DMS114 treated with DMSO at 0.1 percent for 48 hours (cell line): ENCODE measurements around the gene TCP11L2.
"Not testable (repeated sequence)": the region's sequence is repeated elsewhere in the genome, so short reads cannot be mapped to it uniquely, and the experiment has no call there.

Experiments used
- DNase-seq: peaks from one replicate; lab custom pipeline; 2025; ENCODE audit not compliant: unreplicated experiment; lab: John Stamatoyannopoulos, UW

Gene TCP11L2

GRCh38 chr12:106282457-106283097 is 20.0 kb upstream of the TCP11L2 start:
- peak; percentile 43 for DNase-seq

DNA sequence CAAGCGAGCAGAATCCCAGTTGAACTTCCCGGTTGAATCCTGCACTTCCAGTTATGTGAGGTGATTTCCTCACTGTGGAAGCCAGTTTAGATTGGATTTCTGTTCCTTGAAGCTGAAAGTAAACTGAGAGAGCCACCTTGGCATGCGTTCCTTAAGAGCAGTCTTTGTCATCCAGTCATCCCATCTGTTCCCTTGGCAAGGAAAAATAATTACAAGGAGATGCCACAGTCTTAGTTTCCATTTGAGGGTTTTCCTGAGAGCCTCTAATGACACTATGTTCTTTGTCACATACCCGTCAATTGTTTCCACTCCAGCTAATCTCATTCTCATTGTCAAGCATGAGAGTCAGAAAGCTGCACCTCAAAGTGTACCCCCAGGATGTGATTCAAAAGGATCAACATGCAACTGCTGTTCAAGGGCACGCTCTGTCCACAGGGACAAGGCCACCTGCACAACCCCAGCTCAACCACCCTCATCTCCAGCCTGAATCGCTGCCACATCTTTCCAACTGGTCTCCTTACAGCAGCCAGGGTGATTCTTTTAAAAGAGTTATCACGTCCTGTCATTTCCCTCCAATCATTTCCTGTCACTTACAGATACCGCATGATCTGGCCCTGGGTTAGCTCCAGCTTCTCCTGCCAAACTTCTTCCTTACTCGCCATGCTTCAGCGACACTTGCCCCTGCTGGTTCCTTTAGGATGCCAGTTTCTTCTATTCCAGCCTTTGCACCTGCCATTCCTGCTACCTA is 18.0 kb upstream of the TCP11L2 start:
- no peak for DNase-seq

GRCh38 chr12:106285982-106286381 is 16.6 kb upstream of the TCP11L2 start:
- no peak for DNase-seq

GRCh38 chr12:106286576-106287162 is 15.9 kb upstream of the TCP11L2 start:
- not testable (repeated sequence) for DNase-seq

DNA sequence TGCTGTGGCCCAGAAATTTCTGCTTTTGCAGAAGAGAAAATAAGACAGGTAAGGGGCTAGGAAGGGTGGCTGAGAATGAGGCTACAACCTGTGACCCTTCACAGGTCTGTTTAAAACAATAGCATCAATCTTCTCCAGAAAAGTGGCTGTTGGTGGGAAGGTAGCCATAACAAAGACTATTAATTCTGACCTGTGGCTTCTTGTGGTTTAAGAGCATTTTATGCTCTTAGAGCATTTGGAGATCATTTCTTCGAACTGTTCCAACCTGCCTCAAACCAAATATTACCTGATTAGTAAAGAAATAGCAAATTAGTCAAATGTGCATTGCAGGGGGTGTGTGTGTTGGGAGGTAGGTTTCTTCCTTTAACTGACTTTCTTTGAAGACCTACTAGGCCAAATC is 15.2 kb upstream of the TCP11L2 start:
- DNase-seq: no peak

- no peak for DNase-seq
Observed at GRCh38 chr12:106288101-106288493, 14.4 kb upstream of the TCP11L2 start.

DNA sequence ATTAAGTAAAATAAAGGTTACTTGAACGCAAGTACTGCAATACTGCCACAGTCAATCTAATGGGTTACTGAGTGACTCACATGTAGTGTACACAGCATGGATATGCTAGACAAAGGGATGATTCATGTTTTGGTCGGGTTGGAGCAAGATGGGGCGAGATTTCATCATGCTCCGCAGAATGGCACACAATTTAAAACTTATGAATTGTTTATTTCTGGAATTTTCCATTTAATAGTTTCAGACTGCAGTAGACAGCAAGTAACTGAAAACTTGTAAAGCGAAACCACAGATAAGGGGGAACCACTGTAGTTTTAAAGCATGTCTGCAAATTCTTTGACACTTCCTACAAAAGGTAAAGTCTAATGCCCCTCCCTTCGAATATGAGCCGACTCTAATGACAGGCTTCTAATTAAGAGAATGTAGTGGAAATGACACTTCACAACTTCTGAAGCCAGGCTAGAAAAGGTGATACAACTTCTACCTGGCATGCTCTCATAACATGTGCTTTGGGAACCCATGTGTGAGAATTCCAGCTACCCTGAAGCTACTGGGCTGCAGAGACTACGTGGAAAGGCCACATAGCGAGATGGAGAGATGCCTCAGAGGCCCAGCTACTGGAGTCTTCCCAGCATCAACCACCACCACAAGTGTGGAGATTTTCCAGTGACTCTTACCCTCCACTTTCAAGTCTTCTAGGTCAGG is 13.9 kb upstream of the TCP11L2 start:
- DNase-seq: no peak

DNA sequence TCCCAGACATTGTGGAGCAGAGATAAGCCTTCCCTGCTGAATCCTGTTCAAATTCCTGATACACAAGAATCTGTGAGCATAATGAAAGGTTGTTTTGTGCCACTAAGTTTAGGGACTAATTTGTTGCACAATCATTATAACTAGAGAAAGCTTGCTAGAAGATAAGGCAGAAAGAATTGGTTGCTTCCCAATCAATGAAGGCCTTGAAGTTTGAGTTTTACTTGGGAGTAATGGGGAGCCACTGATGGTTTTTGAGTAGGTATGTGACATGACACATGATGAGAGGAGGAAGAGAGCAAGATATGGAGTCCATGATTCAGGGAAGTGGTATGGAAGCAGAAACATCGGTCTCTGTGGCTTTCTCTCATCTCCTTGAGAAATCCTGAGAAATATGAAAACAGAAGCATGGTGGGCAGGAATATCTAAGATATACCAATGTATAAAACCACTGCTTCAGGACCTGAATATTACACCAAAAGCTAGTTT is 13.3 kb upstream of the TCP11L2 start:
- DNase-seq: no peak

DNA sequence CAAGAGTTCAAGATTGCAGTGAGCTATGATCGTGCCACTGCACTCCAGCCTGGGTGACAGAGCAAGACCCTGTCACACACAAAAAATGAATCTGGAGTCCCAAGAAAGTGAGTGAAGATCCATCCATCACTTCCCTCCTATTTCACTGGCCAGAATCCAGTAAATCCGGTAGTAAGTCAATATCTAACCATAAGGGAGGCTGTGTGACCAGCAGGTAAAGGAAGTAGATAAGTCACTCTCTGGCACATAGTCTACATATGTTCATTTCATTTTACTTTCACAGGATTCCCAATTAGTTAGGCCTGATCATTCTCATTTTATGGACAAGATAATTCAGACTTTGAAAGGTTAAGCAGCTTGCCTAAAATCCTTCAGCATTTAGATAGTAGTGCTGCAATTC is 11.9 kb upstream of the TCP11L2 start:
- DNase-seq: no peak

DNA sequence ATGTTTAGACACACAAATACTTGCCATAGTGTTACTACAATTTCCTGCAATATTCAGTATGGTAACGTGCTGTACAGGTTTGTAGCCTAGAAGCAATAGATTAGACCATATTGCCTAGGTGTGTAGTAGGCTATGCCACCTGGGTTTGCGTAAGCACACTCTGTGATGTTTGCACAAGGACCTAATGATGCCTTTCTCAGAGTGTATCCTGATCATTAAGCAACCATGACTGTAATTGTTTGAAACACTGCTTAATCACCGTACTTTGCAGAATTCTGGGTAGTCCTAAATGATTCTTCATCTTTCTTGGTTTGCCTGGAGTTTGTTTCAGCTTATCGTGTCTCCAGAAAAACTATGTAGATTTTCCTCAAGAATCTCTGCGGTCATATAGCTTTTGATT is 11.2 kb upstream of the TCP11L2 start:
- no peak for DNase-seq

GRCh38 chr12:106292339-106292738 is 10.2 kb upstream of the TCP11L2 start:
- DNase-seq: no peak

DNA sequence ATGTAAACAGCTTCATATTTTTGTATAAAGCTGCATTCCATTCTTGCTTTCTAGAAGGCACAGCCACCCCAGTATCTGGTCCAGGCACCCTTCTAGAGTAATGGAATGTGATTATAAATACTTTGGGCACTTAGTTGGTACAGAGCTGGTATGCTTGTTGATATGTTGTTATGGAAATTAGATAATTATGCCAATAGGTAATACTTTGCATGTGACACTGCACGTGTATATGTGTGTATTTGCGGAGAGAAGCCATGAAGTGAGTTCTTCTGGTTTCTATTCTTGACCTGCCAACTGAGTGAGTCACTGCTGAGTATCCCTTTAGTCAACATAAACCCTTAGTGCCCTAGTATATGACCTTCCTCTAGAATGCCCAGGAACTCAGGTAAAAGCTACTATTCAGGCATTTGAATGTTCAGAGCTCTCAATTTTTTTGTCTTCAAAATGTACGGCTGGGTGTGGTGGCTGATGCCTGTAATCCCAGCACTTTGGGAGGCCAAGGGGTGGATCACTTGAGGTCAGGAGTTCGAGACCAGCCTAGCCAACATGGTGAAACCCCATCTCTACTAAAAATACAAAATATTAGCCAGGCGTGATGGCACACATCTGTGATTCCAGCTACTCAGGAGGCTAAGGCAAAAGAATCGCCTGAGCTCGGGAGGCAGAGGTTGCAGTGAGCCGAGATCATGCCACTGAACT is 6.2 kb upstream of the TCP11L2 start:
- no peak for DNase-seq

- no peak for DNase-seq
Observed at GRCh38 chr12:106297075-106297474, 5.5 kb upstream of the TCP11L2 start.

DNA sequence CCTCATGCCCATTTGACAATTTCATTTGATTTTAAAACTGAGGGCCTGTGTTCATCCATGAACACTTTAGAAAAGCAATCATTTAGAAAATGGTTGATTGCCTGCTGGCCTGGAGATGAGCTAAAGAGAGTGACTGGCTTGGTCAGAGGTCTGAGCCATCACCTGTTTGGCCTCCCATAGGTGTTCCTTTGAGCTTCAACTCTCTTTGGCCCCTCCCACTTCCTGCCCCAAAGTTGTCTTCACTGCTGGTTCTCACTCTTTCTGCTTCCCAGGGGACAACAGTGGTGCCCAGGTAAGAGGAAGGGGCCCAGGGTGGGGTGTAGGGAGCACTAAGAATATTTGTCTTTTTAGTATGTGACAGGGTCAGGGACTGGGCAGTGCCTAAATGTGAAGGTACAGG is 4.9 kb upstream of the TCP11L2 start:
- no peak for DNase-seq

GRCh38 chr12:106299202-106299774 is 3.2 kb upstream of the TCP11L2 start:
- DNase-seq: no peak

- DNase-seq: no peak
Observed at GRCh38 chr12:106300761-106301160, 1.8 kb upstream of the TCP11L2 start.

DNA sequence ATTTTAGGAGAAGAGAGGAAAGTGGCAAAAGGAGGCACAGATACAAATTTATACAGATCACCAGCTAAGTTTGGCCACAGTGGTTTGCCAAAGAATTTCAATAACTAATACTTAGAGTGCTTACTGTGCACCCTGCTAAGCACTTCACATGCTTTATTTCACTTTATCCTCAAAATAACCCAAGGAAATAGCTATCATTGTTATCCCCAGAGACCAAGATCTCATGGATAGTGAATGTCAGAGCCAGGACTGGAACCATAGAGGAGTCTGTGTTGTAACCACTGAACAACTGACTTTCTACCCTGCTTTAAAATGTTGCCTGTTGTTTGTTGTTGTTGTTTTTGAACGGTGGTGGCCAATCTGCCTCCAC is 1.3 kb upstream of the TCP11L2 start:
- no peak for DNase-seq

DNA sequence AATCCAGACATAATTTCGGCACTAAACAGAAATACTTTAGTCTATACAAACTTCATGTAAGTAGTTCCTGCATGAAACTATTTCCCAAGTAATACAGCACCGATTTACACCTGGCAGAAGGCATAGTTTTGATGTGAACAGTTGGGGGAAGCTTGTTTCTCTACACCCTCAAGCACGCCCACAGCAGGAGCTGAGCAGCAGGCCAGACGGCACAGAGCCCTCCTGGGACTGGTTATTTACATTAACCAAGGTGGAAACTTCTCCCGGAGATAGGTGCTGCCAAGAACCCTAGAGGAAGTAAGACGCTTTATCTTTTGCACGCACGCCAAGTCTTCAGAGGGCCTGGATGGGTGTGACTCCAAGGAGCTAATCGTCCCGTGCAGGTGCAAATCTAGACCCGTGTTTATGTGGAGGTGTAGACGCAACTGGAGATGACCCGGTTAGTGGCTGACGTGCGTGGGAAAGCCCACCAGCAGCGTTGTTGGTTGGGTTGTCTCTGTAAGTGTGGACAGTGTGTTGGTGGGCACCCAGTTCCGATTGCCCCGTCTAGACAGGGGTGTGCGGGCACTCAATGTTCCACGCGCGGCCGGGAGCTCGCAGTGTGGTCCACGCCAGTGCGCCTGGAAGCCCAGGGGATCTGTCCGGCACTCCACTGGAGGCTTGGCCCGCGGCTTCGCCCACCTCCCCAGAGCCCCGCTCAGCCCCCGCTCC is 767 bp upstream of the TCP11L2 start:
- DNase-seq: peak; percentile 13

DNA sequence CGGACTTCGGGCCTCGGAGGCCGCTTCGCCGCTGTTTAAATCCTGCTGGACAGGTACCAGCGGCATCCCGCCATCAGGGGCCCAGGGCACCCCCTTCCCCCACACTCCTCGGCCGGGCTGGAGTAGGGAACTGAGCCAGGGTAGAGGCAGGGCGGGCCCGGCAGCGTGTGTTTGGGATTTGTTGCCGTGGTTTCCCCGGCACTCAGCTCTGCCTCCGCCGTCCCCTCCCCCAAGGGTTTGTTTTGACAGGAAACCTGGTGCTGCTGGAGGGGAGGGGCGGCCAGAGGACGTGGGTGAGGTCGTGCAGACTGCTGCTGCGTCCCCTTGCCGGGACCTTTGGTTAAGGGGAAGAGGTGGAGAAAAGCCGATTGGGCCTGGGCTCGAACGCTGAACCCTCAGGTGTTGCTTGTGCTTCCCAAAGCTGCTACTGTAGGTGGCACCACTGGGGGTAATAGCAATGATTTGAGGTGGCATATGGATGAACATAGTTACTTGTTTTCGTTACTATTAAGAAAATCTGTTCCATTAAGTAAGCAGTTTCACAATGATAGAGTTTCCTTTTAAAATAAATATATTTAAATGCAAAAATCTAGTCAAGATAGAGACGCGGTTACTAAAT is 778 bp downstream of the TCP11L2 start:
- no peak for DNase-seq

DNA sequence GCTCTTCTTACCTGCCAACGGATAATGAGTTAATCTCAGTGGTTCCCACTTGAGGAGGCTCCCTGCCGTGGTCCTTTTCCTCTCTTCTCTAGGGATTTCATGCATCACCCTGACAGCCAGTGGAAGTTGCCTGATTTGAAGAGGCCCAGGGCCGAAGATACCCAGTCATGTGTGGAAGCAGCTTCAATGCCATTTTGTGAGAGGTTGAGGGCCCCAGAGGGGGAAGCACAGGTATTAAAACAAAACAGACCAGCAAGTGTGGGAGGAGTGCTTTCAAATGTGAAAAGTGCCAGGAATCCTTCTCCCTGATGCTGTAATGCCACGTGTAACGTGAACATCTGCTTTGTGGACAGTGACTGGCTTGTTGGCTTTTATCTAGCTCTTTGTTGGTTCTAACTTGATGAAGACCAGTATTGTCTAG is 1.5 kb downstream of the TCP11L2 start:
- no peak for DNase-seq
